Central memory CD8-positive, alpha-beta T cell (primary cell): ENCODE measurements around the gene CD320.
"Not testable (repeated sequence)": the region's sequence is repeated elsewhere in the genome, so short reads cannot be mapped to it uniquely, and the experiment has no call there.

ENCODE experiments used
- ATAC-seq: fragments of 150-1000 bp; cut with Tn5 transposase; replicated peaks from 2 replicates; pipeline ENCODE4 v1.10.0; 2022; ENCODE audit warnings: mild to moderate bottlenecking, moderate FRiP score, moderate number of reproducible peaks; ENCODE audit not compliant: poor library complexity, severe bottlenecking; ENCODE audit errors: extremely low read depth
- DNase-seq, 2 donors: peaks; one replicate each; pipeline ENCODE4 v3.0.0; 2021; ENCODE audit warnings: low spot score in 2 of 2
- H3K27ac Mint-ChIP-seq: one replicate; pipeline ENCODE4 v1.8.0; 2022; ENCODE audit warnings: low read depth, mild to moderate bottlenecking, moderate library complexity, mixed read lengths
- H3K27me3 Mint-ChIP-seq: one replicate; pipeline ENCODE4 v1.8.0; 2022; ENCODE audit warnings: mixed read lengths
- H3K36me3 Mint-ChIP-seq: one replicate; pipeline ENCODE4 v1.8.0; 2022; ENCODE audit warnings: mild to moderate bottlenecking, moderate library complexity, mixed read lengths; ENCODE audit not compliant: insufficient read depth
- H3K4me1 Mint-ChIP-seq: one replicate; pipeline ENCODE4 v1.8.0; 2022; ENCODE audit warnings: mixed read lengths
- H3K4me3 Mint-ChIP-seq: one replicate; pipeline ENCODE4 v1.8.0; 2022; ENCODE audit warnings: mild to moderate bottlenecking, moderate library complexity, mixed read lengths
- H3K9me3 Mint-ChIP-seq: one replicate; pipeline ENCODE4 v1.8.0; 2022; ENCODE audit warnings: mixed read lengths

Gene CD320

DNA sequence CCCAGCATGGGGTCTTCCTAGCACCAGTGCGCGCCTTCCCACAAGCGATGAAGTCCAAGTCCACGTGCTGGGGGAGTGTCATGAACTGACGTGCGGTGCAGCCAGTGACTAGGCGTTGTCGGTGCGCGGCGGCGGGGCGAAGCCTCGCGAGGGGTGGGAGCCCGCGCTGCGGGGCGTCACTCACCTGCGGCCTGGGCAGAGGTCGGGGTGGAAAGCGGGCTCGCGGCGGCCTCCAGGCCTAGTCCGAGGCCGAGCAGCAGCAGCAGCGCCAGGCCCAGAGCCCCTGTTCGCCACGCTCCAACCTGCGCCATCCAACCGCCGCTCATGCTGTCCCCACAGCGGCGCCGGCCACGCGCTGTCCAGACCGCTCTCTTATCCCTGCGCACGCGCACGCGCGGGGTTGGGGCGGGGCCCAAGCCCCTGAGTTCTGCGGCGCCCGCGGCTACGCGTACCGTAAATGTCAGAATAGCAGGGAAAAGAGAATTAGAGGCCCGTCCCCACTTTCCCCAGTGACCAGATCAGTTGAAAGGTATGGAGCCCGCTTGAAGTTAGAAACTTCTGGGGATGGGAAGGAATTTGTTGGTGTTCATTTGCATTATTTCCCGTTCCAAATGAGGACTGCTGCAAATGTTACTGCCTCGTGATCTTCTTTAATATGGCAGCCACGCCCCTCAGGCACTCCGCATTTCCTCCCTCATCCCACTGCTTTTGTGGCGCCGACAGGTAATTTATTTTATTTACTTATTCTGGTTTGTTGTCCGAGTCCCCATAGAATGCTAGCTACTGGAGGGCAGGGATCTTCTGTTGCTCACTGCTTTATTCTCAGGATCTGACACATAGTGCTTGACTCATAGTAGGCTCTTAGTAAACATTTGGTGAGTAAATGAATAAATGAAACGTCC is at the start of gene CD320:
CD320 (minus strand) TSS at position 394 of the 902 bp plus-strand sequence; CDS start at position 326, 68 bp downstream.
- no peaks in the 10 kb centered on the region for H3K9me3 Mint-ChIP-seq
- peak within 1 kb of the TSS; percentile 91 for H3K4me3 Mint-ChIP-seq
- ATAC-seq (peak; percentile 95), DNase-seq (peak; percentile 64 to 79)
- H3K4me1 Mint-ChIP-seq = peaks cover 31% of the 10 kb centered on the region
- peaks cover 15% of the 10 kb centered on the region for H3K36me3 Mint-ChIP-seq
- peak within 1 kb of the TSS; percentile 93 for H3K27ac Mint-ChIP-seq
- H3K27me3 Mint-ChIP-seq = no peaks in the 10 kb centered on the region

- peaks cover 11% of the 10 kb centered on the region for H3K27me3 Mint-ChIP-seq
- no peaks in the 10 kb centered on the region for H3K9me3 Mint-ChIP-seq
- H3K4me1 Mint-ChIP-seq = peaks cover 4% of the 10 kb centered on the region
- H3K36me3 Mint-ChIP-seq = no peaks in the 10 kb centered on the region
- no peak overlapping the region for H3K27ac Mint-ChIP-seq
- DNase-seq (no peak), ATAC-seq (no peak)
- H3K4me3 Mint-ChIP-seq = no peak overlapping the region
These were observed 48.9 kb upstream of the CD320 start for GRCh38 chr19:8357007-8357521.

- Mint-ChIP-seq H3K27ac (no peak overlapping the region), H3K27me3 (peaks cover 18% of the 10 kb centered on the region), H3K9me3 (no peaks in the 10 kb centered on the region), H3K4me1 (peaks cover 4% of the 10 kb centered on the region), H3K4me3 (no peak overlapping the region), H3K36me3 (no peaks in the 10 kb centered on the region)
- DNase-seq (no peak), ATAC-seq (no peak)
These were observed 47.7 kb upstream of the CD320 start for GRCh38 chr19:8355631-8356402.

- not testable (repeated sequence) for H3K4me3 Mint-ChIP-seq, H3K36me3 Mint-ChIP-seq, H3K4me1 Mint-ChIP-seq, ATAC-seq, DNase-seq, H3K27ac Mint-ChIP-seq, H3K9me3 Mint-ChIP-seq
- peaks cover 25% of the 10 kb centered on the region for H3K27me3 Mint-ChIP-seq
These were observed 44.7 kb upstream of the CD320 start for GRCh38 chr19:8352845-8353244.

DNA sequence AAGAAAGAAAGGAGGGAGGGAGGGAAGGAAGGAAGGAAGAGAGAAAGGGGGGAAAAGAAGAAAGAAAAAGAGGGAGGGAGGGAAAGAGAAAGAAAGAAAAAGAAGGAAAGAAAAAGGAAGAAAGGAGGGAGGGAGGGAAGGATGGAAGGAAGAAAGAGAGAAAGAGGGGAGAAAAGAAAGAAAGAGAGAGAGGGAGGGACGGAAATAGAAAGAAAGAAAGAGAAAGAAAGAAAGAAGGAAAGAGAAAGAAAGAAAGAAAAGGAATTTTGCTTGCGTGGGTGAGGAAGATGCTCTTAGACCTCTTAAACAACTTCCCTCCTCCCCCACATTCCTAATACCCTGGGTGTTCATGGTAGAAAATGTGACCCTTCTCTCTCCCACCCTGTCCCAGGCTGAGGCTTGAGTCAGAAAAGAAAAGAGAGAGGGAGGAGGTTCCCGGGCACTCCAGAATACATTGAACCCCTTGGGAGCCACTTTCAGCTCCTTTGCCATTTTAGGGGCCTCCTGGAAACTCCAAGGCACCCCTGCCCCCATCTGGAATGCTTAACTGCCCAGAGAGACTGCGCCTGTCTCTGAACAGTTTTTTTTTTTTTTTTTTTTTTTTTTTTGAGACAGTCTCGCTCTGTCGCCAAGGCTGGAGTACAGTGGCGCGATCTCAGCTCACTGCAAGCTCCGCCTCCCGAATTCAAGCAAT is 44.1 kb upstream of the CD320 start:
- H3K4me3 Mint-ChIP-seq = no peak overlapping the region
- peaks cover 4% of the 10 kb centered on the region for H3K4me1 Mint-ChIP-seq
- H3K27me3 Mint-ChIP-seq = peaks cover 25% of the 10 kb centered on the region
- H3K27ac Mint-ChIP-seq = peak overlapping the region; percentile 52
- H3K9me3 Mint-ChIP-seq = no peaks in the 10 kb centered on the region
- H3K36me3 Mint-ChIP-seq = peaks cover 2% of the 10 kb centered on the region
- ATAC-seq (no peak), DNase-seq (no peak)

DNA sequence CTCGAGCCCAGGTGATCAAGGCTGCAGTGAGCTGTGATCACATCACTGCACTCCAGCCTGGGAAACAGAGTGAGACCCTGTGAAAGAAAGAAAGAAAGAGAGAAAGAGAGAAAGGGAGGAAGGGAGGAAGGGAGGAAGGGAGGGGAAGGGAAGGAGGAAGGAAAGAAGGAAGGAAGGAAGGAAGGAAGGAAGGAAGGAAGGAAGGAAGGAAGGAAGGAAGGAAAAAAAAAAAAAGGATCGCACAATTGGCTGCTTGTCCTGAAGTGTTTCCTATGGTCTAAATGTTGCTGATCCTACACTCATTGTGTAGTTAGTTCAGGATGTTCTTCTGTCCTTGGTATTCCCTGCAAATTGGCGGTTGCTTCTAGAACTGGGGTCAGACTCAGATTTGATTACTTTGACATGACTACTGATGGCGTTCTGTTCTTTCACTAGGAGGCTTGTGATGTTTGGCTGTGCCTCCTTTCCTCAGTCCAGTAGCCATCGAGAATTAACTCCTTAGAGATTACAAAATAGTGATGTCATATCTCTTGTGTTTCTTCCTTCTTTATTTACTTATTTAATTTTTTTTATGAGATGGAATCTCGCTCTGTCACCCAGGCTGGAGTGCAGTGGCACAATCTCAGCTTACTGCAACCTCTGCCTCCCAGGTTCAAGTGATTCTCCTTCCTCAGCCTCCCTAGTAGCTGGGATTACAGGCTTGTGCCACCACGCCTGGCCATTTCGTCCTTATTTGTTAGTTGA is 41.6 kb upstream of the CD320 start:
- not testable (repeated sequence) for H3K36me3 Mint-ChIP-seq, ATAC-seq, H3K9me3 Mint-ChIP-seq, H3K4me3 Mint-ChIP-seq, DNase-seq, H3K4me1 Mint-ChIP-seq, H3K27ac Mint-ChIP-seq
- peaks cover 25% of the 10 kb centered on the region for H3K27me3 Mint-ChIP-seq

DNA sequence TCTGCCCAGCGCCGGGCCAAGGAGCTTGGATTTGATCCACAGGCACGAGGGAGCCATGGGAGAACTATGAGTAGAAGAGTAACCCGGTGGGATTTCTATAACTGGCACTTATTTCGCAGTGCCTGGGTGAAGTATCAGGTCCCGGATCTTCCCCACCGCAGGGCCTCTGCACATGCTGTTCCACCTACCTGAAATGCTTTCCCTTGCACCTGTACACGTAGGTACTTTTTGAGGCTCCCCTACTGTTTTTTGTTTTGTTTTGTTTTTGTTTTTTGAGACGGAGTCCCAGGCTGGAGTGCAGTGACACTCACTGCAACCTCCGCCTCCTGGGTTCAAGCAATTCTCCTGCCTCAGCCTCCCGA is 35.3 kb upstream of the CD320 start:
- H3K4me1 Mint-ChIP-seq = peaks cover 11% of the 10 kb centered on the region
- H3K4me3 Mint-ChIP-seq = peak overlapping the region; percentile 77
- peaks cover 2% of the 10 kb centered on the region for H3K36me3 Mint-ChIP-seq
- peak overlapping the region; percentile 53 for H3K27ac Mint-ChIP-seq
- peaks cover 8% of the 10 kb centered on the region for H3K27me3 Mint-ChIP-seq
- DNase-seq (no peak), ATAC-seq (no peak)
- no peaks in the 10 kb centered on the region for H3K9me3 Mint-ChIP-seq

GRCh38 chr19:8342684-8343482 is 34.7 kb upstream of the CD320 start, which contains the start of gene KANK3:
Gene KANK3 (minus strand): TSS chr19:8343262. CDS start chr19:8337828, 5,434 bp downstream.
- no peaks in the 10 kb centered on the region for H3K9me3 Mint-ChIP-seq
- H3K27me3 Mint-ChIP-seq = peaks cover 14% of the 10 kb centered on the region
- H3K36me3 Mint-ChIP-seq = peaks cover 2% of the 10 kb centered on the region
- ATAC-seq (peak; percentile 98), DNase-seq (peak; percentile 74 to 81)
- peak within 1 kb of the TSS; percentile 77 for H3K4me3 Mint-ChIP-seq
- H3K27ac Mint-ChIP-seq = peak within 1 kb of the TSS; percentile 53
- H3K4me1 Mint-ChIP-seq = peaks cover 11% of the 10 kb centered on the region

- Mint-ChIP-seq H3K27ac (no peak overlapping the region), H3K36me3 (peaks cover 4% of the 10 kb centered on the region), H3K4me1 (peaks cover 11% of the 10 kb centered on the region), H3K27me3 (peaks cover 20% of the 10 kb centered on the region), H3K4me3 (peak overlapping the region; percentile 77), H3K9me3 (no peaks in the 10 kb centered on the region)
- DNase-seq = no peak
- no peak for ATAC-seq
These were observed 34.1 kb upstream of the CD320 start for GRCh38 chr19:8342316-8342683.

DNA sequence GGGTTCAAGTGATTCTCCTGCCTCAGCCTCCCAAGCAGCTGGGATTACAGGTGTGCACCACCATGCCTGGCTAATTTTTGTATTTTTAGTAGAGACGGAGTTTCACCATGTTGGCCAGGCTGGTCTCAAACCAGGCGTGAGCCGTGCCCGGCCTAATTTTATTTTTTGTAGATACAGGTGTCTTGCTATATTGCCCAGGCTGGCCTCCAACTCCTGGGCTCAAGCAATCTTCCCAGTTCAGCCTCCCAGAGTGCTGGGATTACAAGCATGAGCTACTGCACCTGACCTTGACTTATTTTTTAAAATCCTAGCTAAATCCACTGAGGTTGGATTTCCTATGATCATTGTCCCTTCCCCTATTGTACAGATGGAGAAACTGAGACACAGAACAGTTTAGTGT is 33.3 kb upstream of the CD320 start:
- H3K36me3 Mint-ChIP-seq, H3K27ac Mint-ChIP-seq, DNase-seq, ATAC-seq, H3K9me3 Mint-ChIP-seq: not testable (repeated sequence)
- peak overlapping the region; percentile 77 for H3K4me3 Mint-ChIP-seq
- peaks cover 11% of the 10 kb centered on the region for H3K4me1 Mint-ChIP-seq
- H3K27me3 Mint-ChIP-seq = peaks cover 26% of the 10 kb centered on the region

DNA sequence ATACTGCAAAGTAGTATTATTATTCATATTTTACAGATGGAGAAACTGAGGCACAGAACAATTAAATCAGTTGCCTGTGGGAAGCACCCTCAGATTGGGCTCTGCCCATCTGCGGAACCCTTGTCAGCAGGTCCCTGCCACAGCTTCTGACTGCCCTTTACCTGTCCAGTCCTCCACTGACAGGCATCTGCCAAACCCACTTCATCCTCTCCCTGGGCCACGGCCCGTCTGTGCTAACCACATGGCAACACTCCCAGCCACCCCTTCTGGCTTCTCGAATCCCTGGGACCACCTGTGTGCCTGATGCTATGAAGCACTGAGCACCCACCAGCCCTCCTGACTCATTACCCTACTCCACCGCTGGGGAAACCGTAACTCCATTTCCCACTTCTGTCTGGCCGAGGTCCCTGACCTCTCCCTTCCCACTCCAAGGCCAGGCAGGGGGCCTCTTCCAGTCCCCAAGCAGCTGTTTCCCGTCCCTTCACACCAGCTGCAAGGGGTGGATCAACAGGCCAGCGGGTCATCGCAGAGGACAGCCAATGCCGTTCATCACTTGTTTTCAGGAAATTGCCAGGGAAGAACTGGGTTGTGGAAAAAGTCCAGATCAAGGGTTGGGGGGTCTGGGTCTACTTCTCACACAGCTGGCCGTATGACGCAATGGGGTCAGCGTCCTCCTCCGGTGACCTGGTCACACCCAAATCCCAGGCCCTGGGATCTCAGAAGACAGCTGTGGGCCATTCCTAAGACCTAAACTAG is 32.4 kb upstream of the CD320 start:
- DNase-seq = no peak
- ATAC-seq = no peak
- Mint-ChIP-seq H3K9me3 (no peaks in the 10 kb centered on the region), H3K36me3 (peaks cover 4% of the 10 kb centered on the region), H3K27ac (peak overlapping the region; percentile 41), H3K27me3 (peaks cover 34% of the 10 kb centered on the region), H3K4me1 (peaks cover 11% of the 10 kb centered on the region), H3K4me3 (no peak overlapping the region)
